Choroid plexus epithelial cell (primary cell): Measurements from ENCODE around the gene ASB13.
A peak's percentile ranks its signal among the peaks of the same experiment; 100 is the strongest.

Source experiments
- DNase-seq: peaks from one replicate; pipeline ENCODE4 v3.0.0-alpha.2; 2010; ENCODE audit warnings: low read depth
- H3K4me3 ChIP-seq: 2 replicates; pipeline ENCODE4 v1.5.1; 2011; ENCODE audit warnings: low read depth, mild to moderate bottlenecking, control low read depth, low read length, moderate library complexity
- CTCF ChIP-seq: conservative IDR thresholded peaks from 2 replicates; pipeline ENCODE4 v1.5.1; 2011; ENCODE audit warnings: low read depth, mild to moderate bottlenecking, control low read depth, inconsistent platforms, low read length, moderate library complexity

ASB13 gene

DNA sequence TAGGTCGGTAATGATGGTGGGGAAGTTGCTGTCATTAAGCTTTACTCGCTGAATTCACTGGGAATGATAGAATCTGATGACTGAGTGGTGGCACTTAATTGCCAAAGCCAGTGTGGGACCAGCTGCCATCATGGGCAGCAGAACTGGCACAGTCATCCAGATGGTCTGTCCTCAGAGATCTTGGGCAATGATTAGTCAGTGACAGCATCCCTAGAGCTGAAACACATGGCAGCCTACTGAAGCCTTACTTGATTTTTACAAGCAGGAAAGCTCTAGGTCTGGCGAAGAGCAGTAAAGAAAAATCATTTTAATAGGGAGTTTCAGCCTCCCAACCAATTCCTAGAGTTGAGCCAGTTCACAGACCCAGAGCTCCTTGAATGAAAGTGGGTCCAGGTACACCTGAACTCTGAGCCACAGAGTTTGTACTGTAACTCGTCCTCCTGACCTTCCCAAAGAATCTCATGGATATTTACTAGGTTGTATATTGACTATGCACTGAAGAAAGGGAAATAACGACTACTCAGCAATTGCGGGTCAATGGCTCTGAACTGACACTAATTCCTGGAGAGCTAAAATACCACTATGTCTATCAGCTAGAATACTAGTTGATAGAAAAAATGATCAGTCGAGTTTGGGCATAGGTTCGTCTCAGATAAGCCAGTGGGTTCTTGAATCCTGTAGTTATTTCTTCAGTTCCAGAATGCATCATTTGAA, 4.4 kb upstream of the ASB13 start:
- DNase-seq: no peak
- TF ChIP-seq CTCF: no peak
- no peak overlapping the region for H3K4me3 ChIP-seq

- DNase-seq: no peak
These were observed 3.2 kb upstream of the ASB13 start for GRCh38 chr10:5669604-5670003.

GRCh38 chr10:5668429-5668828, 2.0 kb upstream of the ASB13 start:
- no peak overlapping the region for H3K4me3 ChIP-seq
- no peak for DNase-seq
- TF ChIP-seq CTCF: no peak

More at GRCh38 chr10:5669604-5670003, 3.2 kb upstream of the ASB13 start:
- H3K4me3 ChIP-seq: no peak overlapping the region
- TF ChIP-seq CTCF: no peak

- TF ChIP-seq CTCF: no peak
- DNase-seq: no peak
- H3K4me3 ChIP-seq: peak overlapping the region; percentile 85
These were observed 641 bp upstream of the ASB13 start for GRCh38 chr10:5666841-5667630.

- H3K4me3 ChIP-seq: peak overlapping the region; percentile 85
- no peak for DNase-seq
- TF ChIP-seq CTCF: no peak
These were observed 905 bp downstream of the ASB13 start for GRCh38 chr10:5665373-5666007.

- no peak overlapping the region for H3K4me3 ChIP-seq
- no peak for DNase-seq
- no peak for TF ChIP-seq CTCF
These were observed 2.5 kb downstream of the ASB13 start for GRCh38 chr10:5663692-5664427.
